HUES48 (cell line): ENCODE data around the gene TRABD2B.

Source experiments
- H3K27ac ChIP-seq: one replicate; pipeline ENCODE4 v1.7.0; 2013; ENCODE audit warnings: low read depth, low read length, inconsistent platforms
- H3K27me3 ChIP-seq: 2 replicates; pipeline ENCODE4 v1.6.1; 2013; ENCODE audit warnings: mild to moderate bottlenecking, low read length; ENCODE audit not compliant: control insufficient read depth, insufficient read depth
- H3K36me3 ChIP-seq: 2 replicates; pipeline ENCODE4 v1.6.1; 2013; ENCODE audit warnings: low read length; ENCODE audit not compliant: control insufficient read depth, insufficient read depth
- H3K4me1 ChIP-seq: 2 replicates; pipeline ENCODE4 v1.6.1; 2013; ENCODE audit warnings: mild to moderate bottlenecking, low read length; ENCODE audit not compliant: control insufficient read depth, insufficient read depth
- H3K4me3 ChIP-seq: 2 replicates; pipeline ENCODE4 v1.5.1; 2013; ENCODE audit warnings: mild to moderate bottlenecking, low read depth, low read length
- H3K9ac ChIP-seq: 2 replicates; pipeline ENCODE4 v1.6.1; 2013; ENCODE audit warnings: mild to moderate bottlenecking, low read depth, low read length, moderate library complexity
- H3K9me3 ChIP-seq: 2 replicates; pipeline ENCODE4 v1.6.1; 2013; ENCODE audit warnings: low read length; ENCODE audit not compliant: control insufficient read depth, insufficient read depth

The TRABD2B gene

DNA sequence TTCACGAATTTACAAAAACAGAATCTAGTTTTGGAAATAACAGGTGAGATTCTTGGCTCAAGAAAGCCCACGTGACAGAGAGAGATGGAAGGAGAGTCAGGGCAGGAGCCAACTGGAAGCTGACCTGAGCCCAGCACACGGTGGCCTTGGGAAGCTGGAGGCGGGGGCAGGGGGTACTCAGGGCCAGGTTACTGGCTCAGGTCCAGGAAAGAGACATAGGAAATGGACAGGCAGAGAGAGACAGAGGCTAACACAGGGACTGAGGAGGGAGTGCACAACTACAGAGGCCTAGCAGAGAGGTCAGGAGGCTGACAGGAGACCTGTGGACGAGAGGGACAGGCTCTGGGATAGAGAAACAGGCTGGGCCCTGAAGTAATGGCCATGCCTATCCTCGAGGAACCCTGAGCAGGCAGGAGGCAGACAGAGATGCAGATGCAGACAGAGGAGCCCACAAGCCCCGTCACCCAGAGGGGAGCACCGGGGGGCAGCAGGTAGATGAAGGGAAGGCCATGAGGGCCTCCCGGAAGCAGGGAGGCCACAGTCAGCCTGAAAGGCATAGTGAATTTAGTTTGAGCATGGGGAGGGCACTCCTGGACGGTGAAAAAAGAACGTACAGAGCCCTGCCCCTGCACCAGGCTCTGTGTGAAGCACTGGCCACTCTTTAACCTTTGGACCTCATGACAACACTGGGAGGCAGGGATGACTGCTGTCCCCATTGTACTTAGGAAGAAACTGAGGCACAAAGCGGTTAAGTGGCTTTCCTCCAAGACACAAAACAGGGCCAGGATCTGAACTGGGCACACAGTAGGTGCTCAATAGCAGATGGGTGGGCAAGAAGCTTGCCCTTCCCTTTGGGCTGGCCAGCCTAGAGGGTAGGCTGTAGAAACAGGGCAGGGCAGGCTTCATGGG lies 230.1 kb downstream of the TRABD2B start:
- Histone ChIP-seq H3K4me3 (no peak overlapping the region), H3K27me3 (no peaks in the 10 kb centered on the region), H3K9me3 (no peaks in the 10 kb centered on the region), H3K27ac (no peak overlapping the region), H3K9ac (no peak overlapping the region), H3K4me1 (no peaks in the 10 kb centered on the region), H3K36me3 (no peaks in the 10 kb centered on the region)

DNA sequence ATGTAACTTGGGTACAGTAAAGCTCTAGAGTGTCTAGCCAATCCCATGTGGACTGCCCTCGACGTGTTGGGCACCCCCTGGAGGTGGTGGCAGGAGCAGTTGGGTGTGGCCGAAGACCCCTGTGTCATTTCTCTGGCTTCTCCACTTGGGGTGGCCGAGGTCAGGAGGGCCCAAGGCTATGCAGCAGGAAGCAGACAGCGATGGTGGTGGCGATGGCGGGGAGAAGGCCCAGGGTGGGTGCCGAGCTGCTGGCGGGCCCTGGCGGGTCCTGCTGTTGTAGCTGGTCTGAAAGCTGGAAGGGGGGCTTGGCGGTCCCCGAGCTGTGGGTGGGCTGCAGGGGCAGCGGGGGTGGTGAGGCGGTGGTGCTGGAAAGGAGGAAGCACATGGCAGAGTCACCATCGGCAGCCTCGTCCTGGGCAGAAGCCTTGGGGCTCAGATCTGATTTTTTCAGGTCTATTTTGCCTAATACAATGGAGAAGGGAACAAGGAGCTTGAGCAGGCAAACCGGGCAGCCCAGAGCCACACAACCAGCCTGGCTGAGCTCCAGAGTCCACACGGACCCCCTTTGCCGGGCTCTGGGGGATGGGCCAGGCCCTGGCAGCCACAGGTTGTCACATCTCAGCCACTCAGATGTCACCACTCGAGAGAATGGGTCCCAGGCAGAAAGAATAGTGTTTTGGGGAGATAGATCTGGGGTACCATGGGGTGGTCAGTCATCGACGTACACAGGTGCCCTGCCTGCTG lies 231.3 kb downstream of the TRABD2B start:
- no peak overlapping the region for H3K4me3 ChIP-seq
- H3K4me1 ChIP-seq: no peaks in the 10 kb centered on the region
- H3K27ac ChIP-seq: no peak overlapping the region
- H3K27me3 ChIP-seq: no peaks in the 10 kb centered on the region
- no peaks in the 10 kb centered on the region for H3K9me3 ChIP-seq
- no peak overlapping the region for H3K9ac ChIP-seq
- no peaks in the 10 kb centered on the region for H3K36me3 ChIP-seq

DNA sequence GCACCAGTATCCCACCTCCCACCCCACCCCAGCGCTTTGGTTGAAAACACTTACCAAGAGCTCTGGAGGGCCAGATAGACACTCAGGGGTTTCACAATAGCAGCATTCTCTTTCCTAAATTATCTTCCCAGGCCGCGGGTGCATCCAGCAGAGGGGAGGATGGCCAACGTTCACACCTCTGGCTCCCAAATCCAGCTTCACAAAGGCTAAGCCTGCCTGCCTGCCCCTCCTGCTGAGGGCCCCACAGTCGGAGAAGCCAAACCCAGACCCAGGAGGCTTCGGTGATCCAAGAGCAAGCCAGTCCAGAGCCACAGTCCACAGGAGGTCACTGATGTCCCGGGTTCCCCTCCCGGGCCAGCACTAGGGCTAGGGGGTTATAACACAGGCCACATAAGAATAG lies 231.9 kb downstream of the TRABD2B start:
- Histone ChIP-seq H3K27ac (no peak overlapping the region), H3K4me3 (no peak overlapping the region), H3K36me3 (no peaks in the 10 kb centered on the region), H3K9me3 (no peaks in the 10 kb centered on the region), H3K4me1 (no peaks in the 10 kb centered on the region), H3K27me3 (no peaks in the 10 kb centered on the region), H3K9ac (no peak overlapping the region)

DNA sequence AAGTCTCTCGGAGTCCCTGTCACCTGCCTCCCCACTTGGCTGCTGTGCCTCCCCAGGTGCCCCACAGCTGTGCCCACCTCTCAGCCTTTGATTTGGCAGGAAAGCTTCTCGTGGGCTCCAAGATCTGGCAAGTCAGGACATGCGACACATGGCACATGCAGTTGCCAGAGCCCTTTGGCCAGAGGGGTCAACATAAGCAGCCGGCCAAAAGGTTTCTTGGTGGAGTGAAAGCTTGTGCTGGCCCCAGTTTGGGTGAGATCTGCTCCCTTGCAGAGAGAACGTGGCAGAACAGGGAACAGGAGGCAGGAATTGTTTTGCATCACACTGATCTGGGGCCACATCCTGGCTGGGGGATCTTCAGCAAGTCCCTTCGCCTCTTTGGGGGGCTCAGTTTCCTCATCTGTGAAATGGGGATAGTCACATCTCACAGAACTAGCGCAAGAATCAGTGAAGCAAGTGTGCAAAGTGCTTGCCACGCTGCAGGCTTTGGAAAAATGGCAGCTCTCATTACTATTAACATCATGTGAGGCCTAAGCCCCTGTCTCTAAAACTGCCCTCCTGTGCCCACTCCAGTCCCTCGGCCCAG lies 232.6 kb downstream of the TRABD2B start:
- H3K27ac ChIP-seq: no peak overlapping the region
- no peaks in the 10 kb centered on the region for H3K36me3 ChIP-seq

DNA sequence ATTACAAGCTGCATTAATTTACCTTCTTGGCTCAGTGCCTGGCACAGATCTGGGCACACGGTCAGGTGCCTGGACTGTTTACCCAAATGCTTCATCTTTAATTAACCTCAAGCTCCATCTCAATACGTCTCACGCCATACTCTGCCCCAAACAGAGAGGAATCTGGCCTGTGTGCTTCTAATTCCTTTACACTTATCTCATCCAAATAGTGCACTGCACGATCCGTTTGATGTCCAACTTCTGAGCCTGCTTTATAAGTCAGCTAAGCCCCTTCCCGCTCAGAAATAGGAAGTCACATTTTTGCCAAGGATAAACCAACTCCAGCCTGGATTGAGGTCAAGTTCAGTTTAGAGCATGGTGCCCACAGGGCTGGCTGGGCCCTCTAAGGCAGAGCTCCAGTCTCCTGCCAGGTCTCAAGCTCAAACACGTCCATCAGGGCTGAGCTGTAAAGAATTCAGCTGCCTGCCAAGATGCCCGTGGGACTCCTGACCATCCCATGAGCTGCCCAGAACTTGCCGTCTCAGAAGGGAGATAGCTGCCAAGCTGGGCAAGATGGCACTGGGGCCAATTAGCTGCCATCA lies 233.5 kb downstream of the TRABD2B start:
- H3K9ac ChIP-seq: no peak overlapping the region

More for the DNA sequence above, 232.6 kb downstream of the TRABD2B start:
- Histone ChIP-seq H3K9me3 (no peaks in the 10 kb centered on the region), H3K4me3 (no peak overlapping the region), H3K9ac (no peak overlapping the region), H3K27me3 (no peaks in the 10 kb centered on the region), H3K4me1 (no peaks in the 10 kb centered on the region)

DNA sequence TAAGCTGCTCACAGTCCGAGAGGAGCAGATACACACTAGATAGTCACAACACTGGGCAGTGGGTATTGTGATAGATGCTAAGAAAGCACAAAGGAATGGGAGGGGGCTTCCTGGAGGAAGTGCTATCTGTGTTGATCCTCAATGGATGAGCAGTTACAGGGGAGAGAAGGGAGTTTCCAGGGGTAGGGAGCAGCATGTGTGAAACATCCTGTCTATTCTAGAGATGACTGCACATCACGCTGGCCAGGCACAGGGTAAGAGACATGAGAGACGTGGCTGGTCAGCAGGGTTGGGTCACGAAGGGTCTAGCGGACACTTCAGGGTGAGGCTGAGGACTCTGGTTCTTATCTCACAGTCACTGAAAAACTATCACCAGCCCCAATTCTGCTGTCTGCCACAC lies 235.2 kb downstream of the TRABD2B start:
- Histone ChIP-seq H3K27me3 (no peaks in the 10 kb centered on the region), H3K9ac (no peak overlapping the region), H3K36me3 (no peaks in the 10 kb centered on the region), H3K4me1 (no peaks in the 10 kb centered on the region), H3K9me3 (no peaks in the 10 kb centered on the region), H3K4me3 (no peak overlapping the region), H3K27ac (no peak overlapping the region)

More for the DNA sequence above, 233.5 kb downstream of the TRABD2B start:
- no peak overlapping the region for H3K27ac ChIP-seq
- no peaks in the 10 kb centered on the region for H3K27me3 ChIP-seq
- no peak overlapping the region for H3K4me3 ChIP-seq
- H3K36me3 ChIP-seq: no peaks in the 10 kb centered on the region
- H3K9me3 ChIP-seq: no peaks in the 10 kb centered on the region
- H3K4me1 ChIP-seq: no peaks in the 10 kb centered on the region

DNA sequence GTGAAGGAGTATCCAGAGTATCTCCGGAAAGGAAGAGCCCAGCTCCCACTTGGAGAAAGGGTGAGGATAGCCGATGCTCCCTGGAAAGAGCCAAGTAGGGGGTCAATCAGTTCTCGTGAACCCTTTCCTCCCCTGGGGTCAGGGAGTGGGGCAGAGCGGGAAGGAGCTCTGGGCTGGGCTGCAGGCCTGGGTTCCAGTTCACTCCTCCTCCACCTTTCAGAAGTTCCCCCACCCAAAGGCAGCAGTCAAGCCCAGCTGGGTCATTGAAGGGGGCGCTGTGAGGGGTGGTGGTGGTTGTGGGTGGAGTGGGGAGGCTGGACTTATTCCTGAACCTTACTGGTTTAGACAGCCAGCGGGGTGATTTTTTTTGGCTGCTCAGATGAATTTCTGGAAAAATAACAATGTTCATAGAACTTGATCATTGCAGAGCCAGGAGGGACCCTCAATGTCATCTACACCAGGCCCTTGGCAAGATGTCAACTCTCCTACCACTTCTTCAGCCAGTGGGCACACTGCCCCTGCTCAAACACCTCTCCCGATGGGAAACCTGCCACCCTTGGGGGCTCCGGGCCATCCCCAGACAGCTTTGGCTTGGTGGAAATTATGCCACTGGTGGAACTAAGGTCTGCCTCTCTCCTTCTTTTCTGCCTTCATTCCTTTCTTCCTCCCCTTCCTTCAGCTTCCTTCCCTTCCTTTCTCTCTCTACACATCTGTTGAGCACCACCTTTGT lies 235.8 kb downstream of the TRABD2B start:
- Histone ChIP-seq H3K9me3 (no peaks in the 10 kb centered on the region), H3K9ac (no peak overlapping the region), H3K27me3 (no peaks in the 10 kb centered on the region), H3K27ac (no peak overlapping the region), H3K4me3 (no peak overlapping the region), H3K36me3 (no peaks in the 10 kb centered on the region), H3K4me1 (no peaks in the 10 kb centered on the region)

DNA sequence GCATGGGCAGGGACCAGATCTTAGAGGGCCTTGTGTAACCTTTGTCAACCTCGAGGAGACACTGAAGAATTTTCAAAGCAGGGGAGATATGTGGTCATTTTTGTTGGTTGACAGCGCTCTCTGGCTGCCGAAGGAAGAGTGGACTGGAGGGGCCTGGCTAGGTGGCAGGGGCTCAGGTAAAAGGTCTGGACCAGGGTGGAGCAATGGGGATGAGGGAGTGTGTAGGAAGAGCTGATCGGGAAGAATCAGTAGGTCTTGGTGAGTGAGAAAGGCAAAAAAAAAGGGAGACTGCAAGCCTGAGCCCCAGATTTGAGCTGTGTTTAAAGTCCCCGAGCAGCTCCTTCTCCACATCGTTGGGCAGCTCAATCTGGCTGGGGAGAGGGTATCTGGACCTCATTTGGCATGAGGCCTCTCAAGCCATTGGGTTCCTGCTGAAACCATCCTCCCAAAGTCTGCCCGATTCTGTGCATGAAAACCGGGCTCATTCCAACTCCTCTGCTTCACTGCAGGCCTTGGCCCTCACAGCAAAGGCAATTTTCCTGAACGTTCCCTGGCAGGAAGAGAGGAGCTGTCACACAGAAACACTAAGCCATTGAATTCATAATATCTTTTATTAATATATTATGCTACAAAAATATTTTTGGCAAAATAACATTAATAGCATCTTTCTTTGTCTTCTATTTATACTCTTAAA lies 237.1 kb downstream of the TRABD2B start:
- Histone ChIP-seq H3K4me1 (no peaks in the 10 kb centered on the region), H3K27ac (no peak overlapping the region), H3K9ac (no peak overlapping the region), H3K27me3 (no peaks in the 10 kb centered on the region), H3K9me3 (no peaks in the 10 kb centered on the region), H3K36me3 (no peaks in the 10 kb centered on the region), H3K4me3 (no peak overlapping the region)

DNA sequence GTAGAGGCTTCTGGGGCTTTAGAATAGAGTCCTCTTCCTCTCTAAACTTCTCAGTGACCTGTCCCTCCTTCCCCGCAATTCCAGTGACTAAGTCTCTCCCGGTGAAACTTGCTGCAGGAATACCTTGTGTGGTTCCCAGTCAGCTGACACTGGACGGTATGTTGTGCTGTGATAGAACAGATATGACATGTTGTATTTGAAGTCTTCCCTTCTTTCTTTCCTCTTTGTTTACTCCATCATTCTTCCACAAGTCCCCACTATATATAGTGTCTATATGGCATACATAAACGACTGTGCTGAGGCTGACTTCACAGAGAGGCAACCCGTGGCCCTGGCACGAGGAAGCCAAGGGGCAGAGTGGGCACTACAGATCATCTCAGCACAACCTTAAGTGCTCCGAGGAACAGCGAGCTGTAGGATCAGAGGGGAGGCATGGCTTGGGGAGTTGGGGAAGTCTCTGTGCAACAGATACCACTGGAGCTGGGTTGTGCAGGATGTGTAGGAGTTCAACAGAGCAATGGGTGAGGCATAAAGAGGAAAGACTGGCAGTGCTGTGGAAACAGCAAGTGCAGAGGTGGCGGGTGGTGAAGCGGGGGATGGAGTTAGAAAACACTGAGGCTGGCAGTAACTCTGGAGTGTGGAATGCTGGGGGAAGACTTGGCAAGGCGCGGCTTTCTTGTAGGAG lies 237.8 kb downstream of the TRABD2B start:
- Histone ChIP-seq H3K27ac (no peak overlapping the region), H3K9me3 (no peaks in the 10 kb centered on the region), H3K27me3 (no peaks in the 10 kb centered on the region), H3K36me3 (no peaks in the 10 kb centered on the region), H3K4me3 (no peak overlapping the region), H3K4me1 (no peaks in the 10 kb centered on the region), H3K9ac (no peak overlapping the region)
